ENCODE measurements around the gene KLHL36. TPM values are rescaled to one million over a fixed set of nuclear protein-coding genes. Genes with fewer than 3 reads are reported as not detected.

The KLHL36 gene
- total and polyA plus RNA-seq, 9 of the 15 experiments (the other 6 are each of a cell fraction or from before 2014, with no cell fraction given): 2.1 to 51.2 (median 18.5) TPM

DNA sequence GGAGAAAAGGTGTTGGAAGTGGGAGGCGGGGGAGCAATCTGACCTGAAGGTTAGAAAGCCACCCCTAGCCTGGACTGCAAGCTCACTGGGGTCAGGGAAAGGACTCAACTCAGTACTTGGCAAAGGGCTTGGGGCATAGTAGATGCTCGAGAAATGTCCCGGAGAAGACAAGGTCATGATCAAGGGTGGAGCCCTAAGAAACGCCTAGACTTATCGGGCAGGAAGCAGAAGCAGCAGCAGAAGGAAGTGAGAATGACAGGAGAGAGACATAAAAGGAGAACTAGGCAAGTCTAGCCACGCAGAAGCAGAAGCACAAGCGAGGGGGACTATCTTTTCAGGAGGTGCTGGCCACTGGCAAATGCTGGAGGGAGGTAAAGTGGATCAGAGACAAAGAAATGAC, 40.6 kb upstream of the KLHL36 start (continued):
- TF ChIP-seq, protein P1, sequence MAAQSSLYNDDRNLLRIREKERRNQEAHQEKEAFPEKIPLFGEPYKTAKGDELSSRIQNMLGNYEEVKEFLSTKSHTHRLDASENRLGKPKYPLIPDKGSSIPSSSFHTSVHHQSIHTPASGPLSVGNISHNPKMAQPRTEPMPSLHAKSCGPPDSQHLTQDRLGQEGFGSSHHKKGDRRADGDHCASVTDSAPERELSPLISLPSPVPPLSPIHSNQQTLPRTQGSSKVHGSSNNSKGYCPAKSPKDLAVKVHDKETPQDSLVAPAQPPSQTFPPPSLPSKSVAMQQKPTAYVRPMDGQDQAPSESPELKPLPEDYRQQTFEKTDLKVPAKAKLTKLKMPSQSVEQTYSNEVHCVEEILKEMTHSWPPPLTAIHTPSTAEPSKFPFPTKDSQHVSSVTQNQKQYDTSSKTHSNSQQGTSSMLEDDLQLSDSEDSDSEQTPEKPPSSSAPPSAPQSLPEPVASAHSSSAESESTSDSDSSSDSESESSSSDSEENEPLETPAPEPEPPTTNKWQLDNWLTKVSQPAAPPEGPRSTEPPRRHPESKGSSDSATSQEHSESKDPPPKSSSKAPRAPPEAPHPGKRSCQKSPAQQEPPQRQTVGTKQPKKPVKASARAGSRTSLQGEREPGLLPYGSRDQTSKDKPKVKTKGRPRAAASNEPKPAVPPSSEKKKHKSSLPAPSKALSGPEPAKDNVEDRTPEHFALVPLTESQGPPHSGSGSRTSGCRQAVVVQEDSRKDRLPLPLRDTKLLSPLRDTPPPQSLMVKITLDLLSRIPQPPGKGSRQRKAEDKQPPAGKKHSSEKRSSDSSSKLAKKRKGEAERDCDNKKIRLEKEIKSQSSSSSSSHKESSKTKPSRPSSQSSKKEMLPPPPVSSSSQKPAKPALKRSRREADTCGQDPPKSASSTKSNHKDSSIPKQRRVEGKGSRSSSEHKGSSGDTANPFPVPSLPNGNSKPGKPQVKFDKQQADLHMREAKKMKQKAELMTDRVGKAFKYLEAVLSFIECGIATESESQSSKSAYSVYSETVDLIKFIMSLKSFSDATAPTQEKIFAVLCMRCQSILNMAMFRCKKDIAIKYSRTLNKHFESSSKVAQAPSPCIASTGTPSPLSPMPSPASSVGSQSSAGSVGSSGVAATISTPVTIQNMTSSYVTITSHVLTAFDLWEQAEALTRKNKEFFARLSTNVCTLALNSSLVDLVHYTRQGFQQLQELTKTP (IDR thresholded peaks at IDR 0.05; ENCODE audit: low read depth in 1 of 2, partially characterized antibody in 2 of 2): no peak
- TF ChIP-seq ZNF778 (CRISPR knock-in tag; IDR thresholded peaks at IDR 0.05) (no peak), NR3C1 (CRISPR knock-in tag; IDR thresholded peaks at IDR 0.05) (no peak), CHD4 (IDR thresholded peaks at IDR 0.05; ENCODE audit: insufficient read depth, insufficient replicate concordance, low read depth, low read length, poor library complexity, severe bottlenecking) (no peak), ELF4 (CRISPR knock-in tag; IDR thresholded peaks at IDR 0.05) (peak; percentile 84), ZNF584 (CRISPR knock-in tag; IDR thresholded peaks at IDR 0.05; ENCODE audit: low read depth) (no peak), ZNF764 (CRISPR knock-in tag; IDR thresholded peaks at IDR 0.05; ENCODE audit: low read depth) (no peak), HNRNPUL1 (IDR thresholded peaks at IDR 0.05; ENCODE audit: low read length) (no peak), HDAC6 (IDR thresholded peaks at IDR 0.05; ENCODE audit: low read depth, low read length) (no peak), ZNF583 (CRISPR knock-in tag; IDR thresholded peaks at IDR 0.05) (no peak), TBL1XR1 (IDR thresholded peaks at IDR 0.05; ENCODE audit: low read length in 2 of 2) (no peak), ZNF766 (CRISPR knock-in tag; conservative IDR thresholded peaks at IDR 0.05) (peak; percentile 84), SIN3B (IDR thresholded peaks at IDR 0.05; ENCODE audit: low read depth) (no peak), MED1 (CRISPR knock-in tag; IDR thresholded peaks at IDR 0.05; ENCODE audit: borderline replicate concordance) (no peak), TOE1 (IDR thresholded peaks at IDR 0.05; ENCODE audit: borderline replicate concordance) (0 out of 2 replicates have a peak, but pooled peaks have one; percentile 34), TOE1 (CRISPR knock-in tag; IDR thresholded peaks at IDR 0.05; ENCODE audit: borderline replicate concordance, low read depth) (no peak), NBN (IDR thresholded peaks at IDR 0.05; ENCODE audit: low read depth) (peak; percentile 76; the same call in 1 of the 2 replicates), BACH1 (tag; IDR thresholded peaks at IDR 0.05) (peak; percentile 66; the same call in 1 of the 2 replicates), TEAD4 (IDR thresholded peaks at IDR 0.05; ENCODE audit: low read length) (peak; percentile 69; the same call in 1 of the 2 replicates), TEAD4 (CRISPR knock-in tag; IDR thresholded peaks at IDR 0.05; ENCODE audit: borderline replicate concordance) (no peak)
- TF ChIP-seq, protein P2, sequence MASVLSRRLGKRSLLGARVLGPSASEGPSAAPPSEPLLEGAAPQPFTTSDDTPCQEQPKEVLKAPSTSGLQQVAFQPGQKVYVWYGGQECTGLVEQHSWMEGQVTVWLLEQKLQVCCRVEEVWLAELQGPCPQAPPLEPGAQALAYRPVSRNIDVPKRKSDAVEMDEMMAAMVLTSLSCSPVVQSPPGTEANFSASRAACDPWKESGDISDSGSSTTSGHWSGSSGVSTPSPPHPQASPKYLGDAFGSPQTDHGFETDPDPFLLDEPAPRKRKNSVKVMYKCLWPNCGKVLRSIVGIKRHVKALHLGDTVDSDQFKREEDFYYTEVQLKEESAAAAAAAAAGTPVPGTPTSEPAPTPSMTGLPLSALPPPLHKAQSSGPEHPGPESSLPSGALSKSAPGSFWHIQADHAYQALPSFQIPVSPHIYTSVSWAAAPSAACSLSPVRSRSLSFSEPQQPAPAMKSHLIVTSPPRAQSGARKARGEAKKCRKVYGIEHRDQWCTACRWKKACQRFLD (CRISPR knock-in tag; IDR thresholded peaks at IDR 0.05): no peak
- TF ChIP-seq, protein P3, sequence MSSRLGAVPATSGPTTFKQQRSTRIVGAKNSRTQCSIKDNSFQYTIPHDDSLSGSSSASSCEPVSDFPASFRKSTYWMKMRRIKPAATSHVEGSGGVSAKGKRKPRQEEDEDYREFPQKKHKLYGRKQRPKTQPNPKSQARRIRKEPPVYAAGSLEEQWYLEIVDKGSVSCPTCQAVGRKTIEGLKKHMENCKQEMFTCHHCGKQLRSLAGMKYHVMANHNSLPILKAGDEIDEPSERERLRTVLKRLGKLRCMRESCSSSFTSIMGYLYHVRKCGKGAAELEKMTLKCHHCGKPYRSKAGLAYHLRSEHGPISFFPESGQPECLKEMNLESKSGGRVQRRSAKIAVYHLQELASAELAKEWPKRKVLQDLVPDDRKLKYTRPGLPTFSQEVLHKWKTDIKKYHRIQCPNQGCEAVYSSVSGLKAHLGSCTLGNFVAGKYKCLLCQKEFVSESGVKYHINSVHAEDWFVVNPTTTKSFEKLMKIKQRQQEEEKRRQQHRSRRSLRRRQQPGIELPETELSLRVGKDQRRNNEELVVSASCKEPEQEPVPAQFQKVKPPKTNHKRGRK (tag; IDR thresholded peaks at IDR 0.05): no peak
